HG03469 (cell line): ENCODE measurements around the gene ABHD8.

ENCODE experiments used
- ATAC-seq: cut with Tn5 transposase; IDR thresholded peaks from one replicate; pipeline ENCODE4 v1.9.1; 2021; ENCODE audit warnings: mild to moderate bottlenecking, moderate library complexity, moderate number of reproducible peaks; ENCODE audit not compliant: unreplicated experiment

The ABHD8 gene

GRCh38 chr19:17333611-17334413, 30.6 kb upstream of the ABHD8 start:
- no peak for ATAC-seq

GRCh38 chr19:17332677-17333581, 29.7 kb upstream of the ABHD8 start:
- ATAC-seq, result no peak

GRCh38 chr19:17332360-17332676, 29.1 kb upstream of the ABHD8 start:
- no peak for ATAC-seq

- no peak for ATAC-seq
Observed at GRCh38 chr19:17331045-17331558, 27.9 kb upstream of the ABHD8 start.

- no peak for ATAC-seq
Observed at GRCh38 chr19:17330262-17331044, 27.2 kb upstream of the ABHD8 start.

- no peak for ATAC-seq
Observed at GRCh38 chr19:17329366-17330261, 26.4 kb upstream of the ABHD8 start.

- no peak for ATAC-seq
Observed at GRCh38 chr19:17328517-17329365, 25.5 kb upstream of the ABHD8 start.

- no peak for ATAC-seq
Observed at GRCh38 chr19:17327654-17328516, 24.7 kb upstream of the ABHD8 start.

- no peak for ATAC-seq
Observed at GRCh38 chr19:17327068-17327653, 23.9 kb upstream of the ABHD8 start.

- no peak for ATAC-seq
Observed at GRCh38 chr19:17326595-17326966, 23.4 kb upstream of the ABHD8 start.

- no peak for ATAC-seq
Observed at GRCh38 chr19:17325881-17326594, 22.8 kb upstream of the ABHD8 start.

GRCh38 chr19:17325133-17325532, 21.9 kb upstream of the ABHD8 start:
- ATAC-seq, result no peak

GRCh38 chr19:17324357-17325114, 21.3 kb upstream of the ABHD8 start:
- ATAC-seq, result no peak

GRCh38 chr19:17323964-17324332, 20.7 kb upstream of the ABHD8 start:
- ATAC-seq, result no peak

GRCh38 chr19:17323300-17323963, 20.2 kb upstream of the ABHD8 start:
- no peak for ATAC-seq

GRCh38 chr19:17322854-17323253, 19.6 kb upstream of the ABHD8 start:
- no peak for ATAC-seq
